ENCODE data around the gene BLTP3A.
"Not testable (repeated sequence)": the region's sequence is repeated elsewhere in the genome, so short reads cannot be mapped to it uniquely, and the experiment has no call there.

The BLTP3A gene, protein sequence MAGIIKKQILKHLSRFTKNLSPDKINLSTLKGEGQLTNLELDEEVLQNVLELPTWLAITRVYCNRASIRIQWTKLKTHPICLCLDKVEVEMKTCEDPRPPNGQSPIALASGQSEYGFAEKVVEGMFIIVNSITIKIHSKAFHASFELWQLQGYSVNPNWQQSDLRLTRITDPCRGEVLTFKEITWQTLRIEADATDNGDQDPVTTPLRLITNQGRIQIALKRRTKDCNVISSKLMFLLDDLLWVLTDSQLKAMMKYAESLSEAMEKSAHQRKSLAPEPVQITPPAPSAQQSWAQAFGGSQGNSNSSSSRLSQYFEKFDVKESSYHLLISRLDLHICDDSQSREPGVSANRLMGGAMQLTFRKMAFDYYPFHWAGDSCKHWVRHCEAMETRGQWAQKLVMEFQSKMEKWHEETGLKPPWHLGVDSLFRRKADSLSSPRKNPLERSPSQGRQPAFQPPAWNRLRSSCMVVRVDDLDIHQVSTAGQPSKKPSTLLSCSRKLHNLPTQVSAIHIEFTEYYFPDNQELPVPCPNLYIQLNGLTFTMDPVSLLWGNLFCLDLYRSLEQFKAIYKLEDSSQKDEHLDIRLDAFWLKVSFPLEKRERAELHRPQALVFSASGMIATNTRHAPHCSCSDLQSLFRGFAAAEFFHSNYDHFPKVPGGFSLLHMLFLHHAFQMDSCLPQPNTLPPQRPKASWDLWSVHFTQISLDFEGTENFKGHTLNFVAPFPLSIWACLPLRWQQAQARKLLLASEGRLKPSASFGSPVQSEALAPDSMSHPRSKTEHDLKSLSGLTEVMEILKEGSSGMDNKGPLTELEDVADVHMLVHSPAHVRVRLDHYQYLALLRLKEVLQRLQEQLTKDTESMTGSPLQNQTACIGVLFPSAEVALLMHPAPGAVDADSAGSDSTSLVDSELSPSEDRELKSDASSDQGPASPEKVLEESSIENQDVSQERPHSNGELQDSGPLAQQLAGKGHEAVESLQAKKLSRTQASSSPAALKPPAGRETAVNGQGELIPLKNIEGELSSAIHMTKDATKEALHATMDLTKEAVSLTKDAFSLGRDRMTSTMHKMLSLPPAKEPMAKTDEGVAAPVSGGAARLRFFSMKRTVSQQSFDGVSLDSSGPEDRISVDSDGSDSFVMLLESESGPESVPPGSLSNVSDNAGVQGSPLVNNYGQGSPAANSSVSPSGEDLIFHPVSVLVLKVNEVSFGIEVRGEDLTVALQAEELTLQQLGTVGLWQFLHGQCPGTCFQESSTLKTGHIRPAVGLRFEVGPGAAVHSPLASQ (N-terminal part only)

DNA sequence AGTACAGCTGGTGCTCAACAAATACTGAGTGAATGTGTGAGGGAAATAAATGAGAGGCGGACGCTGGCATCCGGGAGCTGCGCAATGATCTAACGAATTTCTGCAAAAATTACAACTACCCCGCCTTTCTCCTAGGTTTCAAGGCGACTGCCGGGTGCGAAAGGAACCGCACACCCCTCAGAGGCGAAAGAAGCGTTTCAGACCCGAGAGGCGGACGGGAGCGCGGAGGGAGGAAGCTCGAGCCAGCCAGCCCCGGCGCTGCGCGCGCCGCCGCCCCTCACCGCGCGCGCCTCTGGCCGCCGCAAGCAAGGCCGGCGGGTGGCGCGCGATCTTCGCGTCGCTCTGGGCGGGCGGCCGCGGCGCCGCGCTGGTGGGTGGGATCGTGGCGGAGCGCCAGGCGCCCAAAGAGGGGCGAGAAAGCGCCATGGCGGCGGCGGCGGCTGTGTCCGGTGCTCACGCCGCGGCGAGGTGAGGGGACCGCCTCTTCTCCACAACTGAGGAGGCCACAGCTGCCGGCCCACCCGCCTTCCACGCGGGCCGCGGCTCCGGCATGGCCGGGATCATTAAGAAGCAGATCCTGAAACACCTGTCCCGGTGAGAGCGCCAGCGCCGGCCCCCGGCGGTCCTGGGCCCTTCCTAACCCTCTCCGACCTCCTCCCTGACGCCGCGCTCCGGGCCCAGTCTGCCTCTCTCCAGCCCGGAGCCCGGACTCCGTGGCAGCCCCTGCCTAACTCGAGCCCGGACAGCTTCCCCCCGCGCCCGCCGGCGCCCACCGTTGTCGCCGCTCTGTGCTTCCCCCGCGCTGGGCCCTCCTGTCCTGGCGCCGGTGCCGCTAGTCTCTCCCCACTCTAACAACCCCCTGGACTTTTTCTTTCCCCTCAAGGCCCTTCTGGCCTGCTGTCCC is at the start of gene BLTP3A:
BLTP3A (plus strand) TSS at position 383 of the 904 bp plus-strand sequence; CDS start at position 551, 168 bp downstream.
- TF ChIP-seq, protein P1, sequence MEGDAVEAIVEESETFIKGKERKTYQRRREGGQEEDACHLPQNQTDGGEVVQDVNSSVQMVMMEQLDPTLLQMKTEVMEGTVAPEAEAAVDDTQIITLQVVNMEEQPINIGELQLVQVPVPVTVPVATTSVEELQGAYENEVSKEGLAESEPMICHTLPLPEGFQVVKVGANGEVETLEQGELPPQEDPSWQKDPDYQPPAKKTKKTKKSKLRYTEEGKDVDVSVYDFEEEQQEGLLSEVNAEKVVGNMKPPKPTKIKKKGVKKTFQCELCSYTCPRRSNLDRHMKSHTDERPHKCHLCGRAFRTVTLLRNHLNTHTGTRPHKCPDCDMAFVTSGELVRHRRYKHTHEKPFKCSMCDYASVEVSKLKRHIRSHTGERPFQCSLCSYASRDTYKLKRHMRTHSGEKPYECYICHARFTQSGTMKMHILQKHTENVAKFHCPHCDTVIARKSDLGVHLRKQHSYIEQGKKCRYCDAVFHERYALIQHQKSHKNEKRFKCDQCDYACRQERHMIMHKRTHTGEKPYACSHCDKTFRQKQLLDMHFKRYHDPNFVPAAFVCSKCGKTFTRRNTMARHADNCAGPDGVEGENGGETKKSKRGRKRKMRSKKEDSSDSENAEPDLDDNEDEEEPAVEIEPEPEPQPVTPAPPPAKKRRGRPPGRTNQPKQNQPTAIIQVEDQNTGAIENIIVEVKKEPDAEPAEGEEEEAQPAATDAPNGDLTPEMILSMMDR (IDR thresholded peaks at IDR 0.05; ENCODE audit: low read depth, low read length) = no peak
- H3K4me3 ChIP-seq (ENCODE audit: low read depth, low read length) = peak within 1 kb of the TSS; percentile 84

DNA sequence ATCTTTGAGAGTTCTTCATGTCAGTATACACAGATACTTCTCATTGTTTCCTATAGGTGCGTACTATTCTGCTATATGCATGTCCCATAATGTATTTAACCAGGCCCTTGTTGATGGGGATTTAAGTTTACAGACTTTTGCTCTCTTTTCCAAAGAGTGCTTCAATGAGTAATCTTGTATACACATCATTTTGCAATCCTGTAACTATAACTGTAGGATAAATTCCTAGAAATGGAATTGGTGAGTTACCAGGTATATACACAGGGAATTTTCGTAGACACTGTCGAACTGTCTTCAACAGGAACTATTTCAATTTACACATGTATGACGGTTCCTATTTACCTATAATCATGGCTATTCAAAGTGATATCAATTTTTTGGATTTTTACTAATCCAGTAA is 49.8 kb upstream of the BLTP3A start:
- no peak overlapping the region for H3K4me3 ChIP-seq (ENCODE audit: low read depth, low read length)
- TF ChIP-seq, protein P1 (IDR thresholded peaks at IDR 0.05; ENCODE audit: low read depth, low read length) = no peak

DNA sequence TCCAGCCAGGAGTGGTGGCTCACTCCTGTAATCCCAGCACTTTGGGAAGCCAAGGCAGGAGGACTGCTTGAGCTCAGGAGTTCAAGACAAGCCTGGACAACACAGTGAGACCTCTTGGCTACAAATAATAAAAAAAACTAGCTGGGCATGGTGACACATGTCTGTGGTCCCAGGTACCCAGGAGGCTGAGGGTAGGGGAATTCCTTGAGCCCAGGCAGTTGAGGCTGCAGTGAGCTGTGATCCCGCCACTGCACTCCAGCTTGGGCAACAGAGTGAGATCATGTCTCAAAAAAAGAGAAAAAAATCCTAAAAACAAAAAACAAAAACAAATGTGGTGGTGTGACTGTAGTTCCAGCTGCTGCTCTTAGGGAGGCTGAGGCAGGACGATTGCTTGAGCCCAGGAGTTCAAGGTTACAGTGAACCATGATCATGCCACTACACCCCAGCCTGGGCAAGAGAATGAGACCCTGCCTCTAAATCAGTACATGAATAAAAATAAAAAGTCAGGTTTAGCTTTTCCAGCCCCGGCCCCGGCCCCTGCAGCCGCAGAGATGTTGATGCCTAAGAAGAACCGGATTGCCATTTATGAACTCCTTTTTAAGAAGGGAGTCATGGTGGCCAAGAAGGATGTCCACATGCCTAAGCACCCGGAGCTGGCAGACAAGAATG is 48.1 kb upstream of the BLTP3A start:
- H3K4me3 ChIP-seq (ENCODE audit: low read depth, low read length) = no peak overlapping the region
- TF ChIP-seq, protein P1 (IDR thresholded peaks at IDR 0.05; ENCODE audit: low read depth, low read length) = no peak

DNA sequence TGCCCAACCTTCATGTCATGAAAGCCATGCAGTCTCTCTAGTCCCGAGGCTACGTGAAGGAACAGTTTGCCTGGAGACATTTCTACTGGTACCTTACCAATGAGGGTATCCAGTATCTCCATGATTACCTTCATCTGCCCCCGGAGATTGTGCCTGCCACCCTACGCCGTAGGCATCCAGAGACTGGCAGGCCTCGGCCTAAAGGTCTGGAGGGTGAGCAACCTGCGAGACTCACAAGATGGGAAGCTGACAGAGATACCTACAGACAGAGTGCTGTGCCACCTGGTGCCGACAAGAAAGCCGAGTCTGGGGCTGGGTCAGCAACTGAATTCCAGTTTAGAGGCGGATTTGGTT is 47.6 kb upstream of the BLTP3A start:
- H3K4me3 ChIP-seq (ENCODE audit: low read depth, low read length) = not testable (repeated sequence)

DNA sequence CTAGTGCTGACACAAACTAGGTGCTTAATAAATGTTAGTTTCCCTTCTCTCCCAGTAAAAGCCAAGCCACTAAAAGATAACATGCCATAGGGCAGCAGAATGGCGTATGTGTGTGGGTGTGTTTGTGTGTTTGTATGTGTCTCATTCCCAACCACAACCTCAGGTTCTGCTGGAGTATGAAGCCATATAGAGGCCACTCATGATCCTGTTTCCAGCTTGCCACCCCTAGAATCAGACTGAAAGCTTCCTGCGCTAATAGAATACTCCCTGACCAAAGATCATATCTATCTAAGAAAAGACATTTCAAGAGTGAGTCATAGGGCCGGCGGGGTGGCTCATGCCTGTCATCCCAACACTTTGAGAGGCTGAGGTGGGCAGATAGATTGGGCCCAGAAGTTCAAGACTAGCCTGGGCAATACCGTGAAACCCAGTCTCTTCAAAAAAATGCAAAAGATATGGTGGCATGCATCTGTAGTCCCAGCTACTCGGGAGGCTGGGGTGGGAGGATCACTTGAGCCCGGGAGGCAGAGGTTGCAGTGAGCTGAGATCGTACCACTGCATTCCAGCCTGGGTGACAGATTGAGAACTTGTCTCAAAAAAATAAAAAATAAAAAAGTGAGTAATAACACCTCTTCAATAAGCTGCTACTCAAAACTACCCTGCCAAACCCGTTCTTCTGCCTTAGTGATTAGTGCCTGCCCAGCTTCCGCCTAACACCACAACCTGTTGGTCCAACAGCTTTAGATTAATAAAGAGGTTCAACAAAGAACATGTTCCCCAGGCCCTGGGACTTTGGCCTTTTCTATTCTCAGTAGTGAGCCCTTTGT is 46.4 kb upstream of the BLTP3A start:
- H3K4me3 ChIP-seq (ENCODE audit: low read depth, low read length) = no peak overlapping the region
- TF ChIP-seq, protein P1 (IDR thresholded peaks at IDR 0.05; ENCODE audit: low read depth, low read length) = no peak

DNA sequence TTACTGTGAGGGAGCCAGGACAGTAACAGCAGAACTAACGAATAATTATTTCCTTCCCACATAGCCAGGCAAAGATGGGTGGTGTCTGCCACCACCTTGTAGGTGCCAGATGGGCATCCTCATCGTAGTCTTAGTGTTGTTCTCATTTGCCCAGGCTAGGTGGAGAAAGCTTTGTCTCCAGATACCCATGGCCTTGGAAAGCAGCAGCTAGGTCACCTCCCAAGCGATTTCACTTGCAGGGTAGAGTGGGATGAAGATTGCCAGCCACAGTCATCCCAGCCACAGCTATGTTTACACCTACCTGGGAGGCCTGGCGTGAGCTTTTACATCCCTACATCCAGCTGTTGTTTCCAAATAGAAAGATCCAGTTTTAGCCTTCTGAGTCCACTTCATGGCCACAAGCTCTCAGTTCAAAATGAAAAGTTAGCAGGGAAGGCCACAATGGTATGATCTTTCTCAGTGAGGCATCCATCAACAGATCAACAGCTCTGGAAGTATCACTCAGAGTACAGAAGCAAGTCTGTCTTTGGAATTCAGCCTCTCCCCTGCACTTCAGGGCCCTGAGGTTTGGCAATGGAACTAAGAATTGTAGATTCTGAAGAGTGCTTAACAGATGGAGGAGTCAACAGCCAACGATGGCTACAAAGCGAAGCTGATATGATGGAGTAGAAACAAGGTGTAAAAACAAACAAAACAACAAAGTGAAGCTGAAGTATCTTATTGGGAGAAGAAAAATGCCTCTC is 45.6 kb upstream of the BLTP3A start:
- TF ChIP-seq, protein P1 (IDR thresholded peaks at IDR 0.05; ENCODE audit: low read depth, low read length) = no peak
- no peak overlapping the region for H3K4me3 ChIP-seq (ENCODE audit: low read depth, low read length)

All from WI38 (cell line).